ENCODE data around the gene ZSCAN4.

The ZSCAN4 gene

DNA sequence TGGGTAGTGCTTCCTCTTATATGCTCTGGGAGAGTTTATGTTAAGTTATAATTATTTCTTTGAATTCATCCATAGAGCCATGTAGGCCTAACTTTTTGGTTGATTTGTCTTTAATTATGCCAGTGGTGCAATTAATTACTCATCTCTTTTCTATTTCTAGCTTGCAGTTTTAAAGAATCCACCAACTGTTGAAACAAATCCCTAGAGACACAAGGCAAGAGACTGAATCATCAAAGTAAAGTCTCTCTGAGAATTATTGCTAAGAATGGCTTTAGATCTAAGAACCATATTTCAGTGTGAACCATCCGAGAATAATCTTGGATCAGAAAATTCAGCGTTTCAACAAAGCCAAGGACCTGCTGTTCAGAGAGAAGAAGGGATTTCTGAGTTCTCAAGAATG is 7.1 kb downstream of the ZSCAN4 start:
- DNase-seq (ENCODE audit: low read depth) = peak; percentile 35
- no peak for TF ChIP-seq CTCF (conservative IDR thresholded peaks at IDR 0.05; ENCODE audit: low read depth, low read length)
- H3K4me3 ChIP-seq (ENCODE audit: low read depth, low read length) = no peak overlapping the region

- H3K4me3 ChIP-seq (ENCODE audit: low read depth, low read length) = peak overlapping the region; percentile 95
- DNase-seq (ENCODE audit: low read depth) = peak; percentile 14
- no peak for TF ChIP-seq CTCF (conservative IDR thresholded peaks at IDR 0.05; ENCODE audit: low read depth, low read length)
Measured at GRCh38 chr19:57682226-57682766, 13.6 kb downstream of the ZSCAN4 start.

- DNase-seq (ENCODE audit: low read depth) = no peak
- no peak for TF ChIP-seq CTCF (conservative IDR thresholded peaks at IDR 0.05; ENCODE audit: low read depth, low read length)
Measured at GRCh38 chr19:57686727-57687126, 18.0 kb downstream of the ZSCAN4 start.

GRCh38 chr19:57687363-57688010 is 18.8 kb downstream of the ZSCAN4 start:
- no peak for DNase-seq (ENCODE audit: low read depth)
- no peak for TF ChIP-seq CTCF (conservative IDR thresholded peaks at IDR 0.05; ENCODE audit: low read depth, low read length)
- H3K4me3 ChIP-seq (ENCODE audit: low read depth, low read length) = no peak overlapping the region

More at GRCh38 chr19:57686727-57687126, 18.0 kb downstream of the ZSCAN4 start:
- H3K4me3 ChIP-seq (ENCODE audit: low read depth, low read length) = no peak overlapping the region

GRCh38 chr19:57688011-57688763 is 19.5 kb downstream of the ZSCAN4 start:
- no peak overlapping the region for H3K4me3 ChIP-seq (ENCODE audit: low read depth, low read length)
- no peak for DNase-seq (ENCODE audit: low read depth)
- TF ChIP-seq CTCF (conservative IDR thresholded peaks at IDR 0.05; ENCODE audit: low read depth, low read length) = no peak

DNA sequence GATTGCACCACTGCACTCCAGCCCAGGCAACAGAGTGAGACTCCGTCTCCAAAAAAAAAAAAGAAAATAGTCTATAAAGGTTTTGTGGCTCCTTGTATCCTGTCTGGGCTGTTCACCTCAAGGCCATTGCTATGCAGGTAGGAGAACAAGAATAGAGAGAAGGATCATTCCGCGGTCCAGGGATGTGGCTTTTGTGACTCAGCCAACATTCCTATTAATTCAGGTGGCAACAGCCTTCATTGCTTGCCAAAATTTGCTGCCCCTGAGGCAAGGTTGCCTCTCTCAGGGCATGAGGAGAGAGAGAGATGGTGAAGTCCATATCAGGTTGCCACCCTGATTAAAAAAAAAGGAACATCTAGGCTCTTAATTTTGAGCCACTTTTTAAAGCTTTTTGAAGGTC is 21.0 kb downstream of the ZSCAN4 start:
- DNase-seq (ENCODE audit: low read depth) = no peak
- no peak for TF ChIP-seq CTCF (conservative IDR thresholded peaks at IDR 0.05; ENCODE audit: low read depth, low read length)
- no peak overlapping the region for H3K4me3 ChIP-seq (ENCODE audit: low read depth, low read length)

All from choroid plexus epithelial cell (primary cell).